ENCODE measurements around the gene LRP1.

The LRP1 gene

DNA sequence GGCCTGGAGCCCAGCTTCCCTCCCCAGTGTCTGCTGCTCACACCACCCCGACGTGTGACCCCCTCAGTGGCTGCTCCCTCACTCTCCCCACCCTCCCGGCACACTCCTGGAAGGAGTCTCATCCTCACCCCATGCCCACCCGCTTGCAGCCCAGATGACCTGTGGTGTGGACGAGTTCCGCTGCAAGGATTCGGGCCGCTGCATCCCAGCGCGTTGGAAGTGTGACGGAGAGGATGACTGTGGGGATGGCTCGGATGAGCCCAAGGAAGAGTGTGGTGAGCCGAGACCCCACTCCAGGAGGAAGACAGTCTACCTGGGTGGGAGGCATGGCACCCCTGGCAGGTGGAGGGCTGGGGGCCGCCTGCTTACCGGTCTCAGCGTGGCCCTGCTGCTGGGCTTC, 73.3 kb downstream of the LRP1 start:
- no peak overlapping the region for H3K4me3 ChIP-seq (ENCODE audit: low read depth in 1 of 2, low read length in 2 of 2)
- H3K4me1 ChIP-seq (ENCODE audit: control insufficient read depth in 1 of 2, insufficient read depth in 2 of 2, low read length in 2 of 2), result no peaks in the 10 kb centered on the region
- no peaks in the 10 kb centered on the region for H3K9me3 ChIP-seq (ENCODE audit: control insufficient read depth in 1 of 2, low read length in 2 of 2)
- H3K27me3 ChIP-seq (ENCODE audit: low read depth, low read length), result no peaks in the 10 kb centered on the region
- H3K27ac ChIP-seq (ENCODE audit: low read length), result no peak overlapping the region
- H3K36me3 ChIP-seq (ENCODE audit: control insufficient read depth in 1 of 2, insufficient read depth in 2 of 2, low read length in 2 of 2), result peaks cover 74 to 98% of the 10 kb centered on the region in 2 donors

- H3K4me3 ChIP-seq (ENCODE audit: low read depth in 1 of 2, low read length in 2 of 2), result no peak overlapping the region
- H3K9me3 ChIP-seq (ENCODE audit: control insufficient read depth in 1 of 2, low read length in 2 of 2), result no peaks in the 10 kb centered on the region
- no peak overlapping the region for H3K27ac ChIP-seq (ENCODE audit: low read length)
- peaks cover 69 to 93% of the 10 kb centered on the region in 2 donors for H3K36me3 ChIP-seq (ENCODE audit: control insufficient read depth in 1 of 2, insufficient read depth in 2 of 2, low read length in 2 of 2)
- no peaks in the 10 kb centered on the region for H3K4me1 ChIP-seq (ENCODE audit: control insufficient read depth in 1 of 2, insufficient read depth in 2 of 2, low read length in 2 of 2)
- no peaks in the 10 kb centered on the region for H3K27me3 ChIP-seq (ENCODE audit: low read depth, low read length)
These were observed 74.0 kb downstream of the LRP1 start for GRCh38 chr12:57202321-57202720.

GRCh38 chr12:57203201-57203600, 74.9 kb downstream of the LRP1 start:
- H3K36me3 ChIP-seq (ENCODE audit: control insufficient read depth in 1 of 2, insufficient read depth in 2 of 2, low read length in 2 of 2), result peaks cover 61 to 92% of the 10 kb centered on the region in 2 donors
- no peak overlapping the region for H3K27ac ChIP-seq (ENCODE audit: low read length)

DNA sequence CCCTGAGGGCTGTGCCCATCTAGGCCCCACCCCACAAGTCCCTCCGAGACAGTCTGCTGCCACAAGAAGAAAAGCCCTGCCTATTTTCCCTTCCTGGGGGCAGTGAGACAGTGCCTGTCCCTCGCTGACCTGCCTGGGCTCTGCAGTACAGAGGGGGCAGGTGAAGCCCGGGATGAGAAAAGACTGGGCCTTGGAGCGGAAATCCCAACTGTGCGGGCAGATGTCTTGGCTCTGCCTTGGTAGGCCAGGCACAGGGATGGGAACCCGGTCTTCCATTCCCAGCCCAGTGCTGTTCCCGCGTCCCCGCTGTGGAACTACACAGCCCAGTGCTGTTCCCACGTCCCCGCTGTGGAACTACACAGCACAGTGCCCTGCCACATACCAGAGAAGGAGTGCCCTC, 75.5 kb downstream of the LRP1 start:
- Histone ChIP-seq H3K27ac (ENCODE audit: low read length) (no peak overlapping the region), H3K9me3 (ENCODE audit: control insufficient read depth in 1 of 2, low read length in 2 of 2) (no peaks in the 10 kb centered on the region), H3K4me3 (ENCODE audit: low read depth in 1 of 2, low read length in 2 of 2) (no peak overlapping the region), H3K27me3 (ENCODE audit: low read depth, low read length) (no peaks in the 10 kb centered on the region), H3K36me3 (ENCODE audit: control insufficient read depth in 1 of 2, insufficient read depth in 2 of 2, low read length in 2 of 2) (peaks cover 55 to 91% of the 10 kb centered on the region in 2 donors), H3K4me1 (ENCODE audit: control insufficient read depth in 1 of 2, insufficient read depth in 2 of 2, low read length in 2 of 2) (no peaks in the 10 kb centered on the region)

More at GRCh38 chr12:57203201-57203600, 74.9 kb downstream of the LRP1 start:
- Histone ChIP-seq H3K4me1 (ENCODE audit: control insufficient read depth in 1 of 2, insufficient read depth in 2 of 2, low read length in 2 of 2) (no peaks in the 10 kb centered on the region), H3K4me3 (ENCODE audit: low read depth in 1 of 2, low read length in 2 of 2) (no peak overlapping the region), H3K27me3 (ENCODE audit: low read depth, low read length) (no peaks in the 10 kb centered on the region), H3K9me3 (ENCODE audit: control insufficient read depth in 1 of 2, low read length in 2 of 2) (no peaks in the 10 kb centered on the region)

- H3K36me3 ChIP-seq (ENCODE audit: control insufficient read depth in 1 of 2, insufficient read depth in 2 of 2, low read length in 2 of 2), result peaks cover 49 to 89% of the 10 kb centered on the region in 2 donors
- H3K27ac ChIP-seq (ENCODE audit: low read length), result no peak overlapping the region
These were observed 76.2 kb downstream of the LRP1 start for GRCh38 chr12:57204454-57204853.

DNA sequence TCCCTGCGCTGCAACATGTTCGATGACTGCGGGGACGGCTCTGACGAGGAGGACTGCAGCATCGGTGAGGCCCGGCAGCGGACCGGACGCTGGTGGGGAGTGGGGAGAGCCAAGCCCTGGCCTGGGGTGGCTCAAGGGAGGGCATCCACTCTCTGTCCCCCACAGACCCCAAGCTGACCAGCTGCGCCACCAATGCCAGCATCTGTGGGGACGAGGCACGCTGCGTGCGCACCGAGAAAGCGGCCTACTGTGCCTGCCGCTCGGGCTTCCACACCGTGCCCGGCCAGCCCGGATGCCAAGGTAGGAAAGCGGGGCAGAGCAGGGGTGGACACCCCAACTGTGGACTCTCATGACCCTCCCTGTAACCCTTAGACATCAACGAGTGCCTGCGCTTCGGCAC, 76.9 kb downstream of the LRP1 start:
- Histone ChIP-seq H3K4me3 (ENCODE audit: low read depth in 1 of 2, low read length in 2 of 2) (no peak overlapping the region), H3K36me3 (ENCODE audit: control insufficient read depth in 1 of 2, insufficient read depth in 2 of 2, low read length in 2 of 2) (peaks cover 49 to 89% of the 10 kb centered on the region in 2 donors), H3K4me1 (ENCODE audit: control insufficient read depth in 1 of 2, insufficient read depth in 2 of 2, low read length in 2 of 2) (no peaks in the 10 kb centered on the region), H3K9me3 (ENCODE audit: control insufficient read depth in 1 of 2, low read length in 2 of 2) (no peaks in the 10 kb centered on the region), H3K27me3 (ENCODE audit: low read depth, low read length) (no peaks in the 10 kb centered on the region), H3K27ac (ENCODE audit: low read length) (no peak overlapping the region)

More at GRCh38 chr12:57204454-57204853, 76.2 kb downstream of the LRP1 start:
- Histone ChIP-seq H3K27me3 (ENCODE audit: low read depth, low read length) (no peaks in the 10 kb centered on the region), H3K4me3 (ENCODE audit: low read depth in 1 of 2, low read length in 2 of 2) (no peak overlapping the region), H3K4me1 (ENCODE audit: control insufficient read depth in 1 of 2, insufficient read depth in 2 of 2, low read length in 2 of 2) (no peaks in the 10 kb centered on the region), H3K9me3 (ENCODE audit: control insufficient read depth in 1 of 2, low read length in 2 of 2) (no peaks in the 10 kb centered on the region)

DNA sequence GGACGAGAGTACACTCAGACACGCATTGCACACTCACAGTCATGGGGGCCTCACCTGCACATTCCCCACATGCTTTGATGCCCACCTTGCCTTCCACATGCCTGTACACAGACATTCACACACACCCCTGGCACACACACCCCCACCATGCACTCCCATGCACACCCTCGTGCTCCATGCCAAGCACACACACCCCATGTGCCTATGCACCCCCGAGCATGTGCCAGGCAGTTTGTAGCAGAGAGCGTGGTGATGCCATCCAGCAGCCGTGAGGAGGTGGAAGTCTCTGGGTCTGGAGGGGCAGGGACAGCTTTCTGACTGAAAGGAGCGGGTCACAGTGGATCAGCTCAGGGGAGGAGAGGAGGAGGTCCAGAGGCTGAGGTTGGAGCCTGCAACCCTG, 77.6 kb downstream of the LRP1 start:
- Histone ChIP-seq H3K4me1 (ENCODE audit: control insufficient read depth in 1 of 2, insufficient read depth in 2 of 2, low read length in 2 of 2) (no peaks in the 10 kb centered on the region), H3K4me3 (ENCODE audit: low read depth in 1 of 2, low read length in 2 of 2) (no peak overlapping the region), H3K9me3 (ENCODE audit: control insufficient read depth in 1 of 2, low read length in 2 of 2) (no peaks in the 10 kb centered on the region), H3K36me3 (ENCODE audit: control insufficient read depth in 1 of 2, insufficient read depth in 2 of 2, low read length in 2 of 2) (peaks cover 48 to 90% of the 10 kb centered on the region in 2 donors), H3K27ac (ENCODE audit: low read length) (no peak overlapping the region), H3K27me3 (ENCODE audit: low read depth, low read length) (no peaks in the 10 kb centered on the region)

GRCh38 chr12:57207731-57208630, 79.7 kb downstream of the LRP1 start:
- H3K4me1 ChIP-seq (ENCODE audit: control insufficient read depth in 1 of 2, insufficient read depth in 2 of 2, low read length in 2 of 2), result peaks cover 0 to 4% of the 10 kb centered on the region in 2 donors
- no peaks in the 10 kb centered on the region for H3K9me3 ChIP-seq (ENCODE audit: control insufficient read depth in 1 of 2, low read length in 2 of 2)
- H3K4me3 ChIP-seq (ENCODE audit: low read depth in 1 of 2, low read length in 2 of 2), result no peak overlapping the region
- H3K27me3 ChIP-seq (ENCODE audit: low read depth, low read length), result no peaks in the 10 kb centered on the region
- H3K36me3 ChIP-seq (ENCODE audit: control insufficient read depth in 1 of 2, insufficient read depth in 2 of 2, low read length in 2 of 2), result peaks cover 36 to 91% of the 10 kb centered on the region in 2 donors
- H3K27ac ChIP-seq (ENCODE audit: low read length), result no peak overlapping the region

- Histone ChIP-seq H3K4me3 (ENCODE audit: low read depth in 1 of 2, low read length in 2 of 2) (no peak overlapping the region), H3K4me1 (ENCODE audit: control insufficient read depth in 1 of 2, insufficient read depth in 2 of 2, low read length in 2 of 2) (peaks cover 0 to 9% of the 10 kb centered on the region in 2 donors), H3K27me3 (ENCODE audit: low read depth, low read length) (no peaks in the 10 kb centered on the region), H3K9me3 (ENCODE audit: control insufficient read depth in 1 of 2, low read length in 2 of 2) (no peaks in the 10 kb centered on the region), H3K36me3 (ENCODE audit: control insufficient read depth in 1 of 2, insufficient read depth in 2 of 2, low read length in 2 of 2) (peaks cover 28 to 84% of the 10 kb centered on the region in 2 donors), H3K27ac (ENCODE audit: low read length) (no peak overlapping the region)
These were observed 80.5 kb downstream of the LRP1 start for GRCh38 chr12:57208631-57209282.

DNA sequence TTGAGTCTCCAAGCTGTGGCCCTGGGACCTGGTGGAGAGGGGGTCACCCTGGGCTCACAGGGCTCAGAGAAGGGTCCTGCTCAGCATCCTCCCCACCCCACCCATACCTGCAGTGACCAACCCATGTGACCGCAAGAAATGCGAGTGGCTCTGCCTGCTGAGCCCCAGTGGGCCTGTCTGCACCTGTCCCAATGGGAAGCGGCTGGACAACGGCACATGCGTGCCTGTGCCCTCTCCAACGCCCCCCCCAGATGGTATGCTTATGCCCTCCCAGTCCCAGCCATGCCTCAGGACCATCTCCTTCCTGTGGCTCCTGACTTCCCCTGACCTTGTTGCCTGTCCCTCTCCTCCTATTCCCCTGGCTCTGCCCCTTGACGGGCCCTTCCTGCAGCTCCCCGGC, 81.6 kb downstream of the LRP1 start:
- H3K27me3 ChIP-seq (ENCODE audit: low read depth, low read length), result peaks cover 6% of the 10 kb centered on the region
- peaks cover 17 to 72% of the 10 kb centered on the region in 2 donors for H3K36me3 ChIP-seq (ENCODE audit: control insufficient read depth in 1 of 2, insufficient read depth in 2 of 2, low read length in 2 of 2)
- H3K27ac ChIP-seq (ENCODE audit: low read length), result no peak overlapping the region
- no peaks in the 10 kb centered on the region for H3K9me3 ChIP-seq (ENCODE audit: control insufficient read depth in 1 of 2, low read length in 2 of 2)
- peaks cover 0 to 20% of the 10 kb centered on the region in 2 donors for H3K4me1 ChIP-seq (ENCODE audit: control insufficient read depth in 1 of 2, insufficient read depth in 2 of 2, low read length in 2 of 2)
- no peak overlapping the region for H3K4me3 ChIP-seq (ENCODE audit: low read depth in 1 of 2, low read length in 2 of 2)

- H3K9me3 ChIP-seq (ENCODE audit: control insufficient read depth in 1 of 2, low read length in 2 of 2), result no peaks in the 10 kb centered on the region
- peaks cover 15 to 67% of the 10 kb centered on the region in 2 donors for H3K36me3 ChIP-seq (ENCODE audit: control insufficient read depth in 1 of 2, insufficient read depth in 2 of 2, low read length in 2 of 2)
- no peak overlapping the region for H3K4me3 ChIP-seq (ENCODE audit: low read depth in 1 of 2, low read length in 2 of 2)
- H3K27ac ChIP-seq (ENCODE audit: low read length), result no peak overlapping the region
- H3K4me1 ChIP-seq (ENCODE audit: control insufficient read depth in 1 of 2, insufficient read depth in 2 of 2, low read length in 2 of 2), result peaks cover 0 to 24% of the 10 kb centered on the region in 2 donors
- H3K27me3 ChIP-seq (ENCODE audit: low read depth, low read length), result peaks cover 11% of the 10 kb centered on the region
These were observed 82.2 kb downstream of the LRP1 start for GRCh38 chr12:57210461-57210860.
